Keratinocyte (primary cell): ENCODE data around the gene EPHA6. TPM values are rescaled to one million over a fixed set of nuclear protein-coding genes. Genes with fewer than 3 reads are reported as not detected.

ENCODE experiments used
- DNase-seq: peaks from one replicate; pipeline ENCODE4 v3.0.0-alpha.2; 2011; ENCODE audit warnings: low read depth, missing footprints, low spot score
- FAIRE-seq: peaks from 2 replicates; lab custom pipeline; 2011; peaks lifted over from hg19 to GRCh38; lab: Jason Lieb, UNC
- H2AFZ ChIP-seq: 2 replicates; pipeline ENCODE4 v1.6.0; 2012; ENCODE audit warnings: low read length, control low read depth, inconsistent platforms; ENCODE audit not compliant: control insufficient read depth
- H3K27ac ChIP-seq: 2 replicates; pipeline ENCODE4 v1.5.1; 2011; ENCODE audit warnings: low read length; ENCODE audit not compliant: control insufficient read depth, insufficient read depth
- H3K27me3 ChIP-seq: 3 replicates; pipeline ENCODE4 v1.6.0; 2011; ENCODE audit warnings: low read length; ENCODE audit not compliant: control insufficient read depth, insufficient read depth; ENCODE audit errors: extremely low read depth
- H3K36me3 ChIP-seq, 2 experiments: 2 replicates in 1 of 2; 3 replicates in 1 of 2; pipeline ENCODE4 v1.5.1; 2011; ENCODE audit warnings: low read length in 2 of 2, mild to moderate bottlenecking in 1 of 2; ENCODE audit not compliant: control insufficient read depth in 2 of 2, insufficient read depth in 2 of 2; ENCODE audit errors: extremely low read depth in 1 of 2
- H3K4me1 ChIP-seq: 3 replicates; pipeline ENCODE4 v1.5.1; 2011; ENCODE audit warnings: low read length; ENCODE audit not compliant: control insufficient read depth, insufficient read depth; ENCODE audit errors: extremely low read depth
- H3K4me2 ChIP-seq: 3 replicates; pipeline ENCODE4 v1.6.0; 2011; ENCODE audit warnings: low read depth, low read length; ENCODE audit not compliant: control insufficient read depth, insufficient read depth; ENCODE audit errors: extremely low read depth
- H3K4me3 ChIP-seq, 3 experiments: fragments of 200-600 bp in 1 of 3; sonication (generic) in 1 of 3; 2 replicates in 2 of 3; 3 replicates in 1 of 3; pipeline ENCODE4 v1.5.1; 2011 to 2016; ENCODE audit warnings: low read length in 3 of 3, mild to moderate bottlenecking in 3 of 3, control low read depth in 2 of 3, inconsistent platforms in 1 of 3, low read depth in 1 of 3, mixed read lengths in 1 of 3, mixed run types in 1 of 3, moderate library complexity in 1 of 3; ENCODE audit not compliant: control insufficient read depth in 2 of 3, insufficient read depth in 2 of 3; ENCODE audit errors: extremely low read depth in 1 of 3
- H3K79me2 ChIP-seq: 2 replicates; pipeline ENCODE4 v1.6.0; 2012; ENCODE audit warnings: low read length; ENCODE audit not compliant: control insufficient read depth, insufficient read depth
- H3K9ac ChIP-seq: 3 replicates; pipeline ENCODE4 v1.6.0; 2011; ENCODE audit warnings: low read length; ENCODE audit not compliant: control insufficient read depth, insufficient read depth; ENCODE audit errors: extremely low read depth
- H3K9me1 ChIP-seq: 3 replicates; pipeline ENCODE4 v1.6.0; 2011; ENCODE audit warnings: low read length; ENCODE audit not compliant: control insufficient read depth, insufficient read depth; ENCODE audit errors: extremely low read depth
- H3K9me3 ChIP-seq: 2 replicates; pipeline ENCODE4 v1.5.1; 2012; ENCODE audit warnings: low read depth, low read length; ENCODE audit not compliant: control insufficient read depth
- H4K20me1 ChIP-seq: 3 replicates; pipeline ENCODE4 v1.6.0; 2011; ENCODE audit warnings: low read length; ENCODE audit not compliant: control insufficient read depth, insufficient read depth; ENCODE audit errors: extremely low read depth
- EZH2 ChIP-seq: IDR thresholded peaks from one replicate; pipeline ENCODE4 v1.6.1; 2012; ENCODE audit warnings: inconsistent platforms, mild to moderate bottlenecking, low read length, moderate library complexity
- dilution Hi-C: fragments of 300-500 bp; cut with MboI; formaldehyde crosslinking; loops from one replicate; pipeline ENCODE4 v1.7.0; 2020; ENCODE audit warnings: low sequenced_read_pairs; ENCODE audit not compliant: extremely low pct_ligation_motif_present
- polyA plus RNA-seq, 5 experiments: library from polyadenylated mRNA; depleted of rRNA in 3 of 5; stranded (reverse) in 3 of 5; stranded (forward) in 1 of 5; unstranded in 1 of 5; fragments of >200 nt; gene quantifications; 1 replicate in 1 of 5; 2 replicates in 3 of 5; 3 replicates in 1 of 5; pipeline versions ENCODE4 v1.2.1 to v1.2.3, GENCODE V29; 2011 to 2012; ENCODE audit warnings: missing spikeins in 2 of 5, low read depth in 1 of 5, low replicate concordance in 1 of 5
- TF ChIP-seq, protein P1 (sequence below), 3 experiments: IDR thresholded peaks in 1 of 3; conservative IDR thresholded peaks in 1 of 3; optimal IDR thresholded peaks in 1 of 3; 2 replicates in 2 of 3; 3 replicates in 1 of 3; pipeline versions ENCODE3 to v1.5.1; 2011; ENCODE audit warnings: low read length in 3 of 3, mild to moderate bottlenecking in 3 of 3, moderate library complexity in 2 of 3, control low read depth in 1 of 3, inconsistent platforms in 1 of 3; ENCODE audit not compliant: insufficient read depth in 2 of 3; ENCODE audit errors: extremely low read depth in 1 of 3

EPHA6 gene
- polyA plus RNA-seq, 1 donor (not counting 4 experiments of a cell fraction or from before 2014, with no cell fraction given): not detected

DNA sequence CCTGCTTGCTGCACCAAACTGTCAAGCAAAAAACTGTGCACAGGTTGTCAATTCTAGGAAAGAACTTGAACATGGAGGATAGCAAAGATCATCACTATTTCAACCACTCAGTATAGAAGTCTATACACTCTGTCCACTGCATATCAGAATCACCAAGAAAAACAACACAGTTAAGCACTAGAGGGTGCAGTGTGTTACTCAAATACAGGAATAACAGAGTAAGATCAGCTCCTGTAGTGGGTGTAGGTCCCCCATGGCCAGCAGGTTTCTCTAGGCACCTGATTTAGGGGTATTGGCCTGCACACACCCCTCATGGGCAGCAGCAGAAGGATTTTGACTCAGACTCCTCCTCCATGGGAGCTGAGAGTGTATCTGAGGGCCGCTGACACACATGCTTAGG lies 464.1 kb downstream of the EPHA6 start:
- dilution Hi-C loops: no loop called here
- no peak overlapping the region for H3K4me3 ChIP-seq
- H3K9me1 ChIP-seq: no peaks in the 10 kb centered on the region
- no peak for DNase-seq
- H3K4me2 ChIP-seq: no peak overlapping the region
- no peak overlapping the region for H3K27ac ChIP-seq
- no peak overlapping the region for H2AFZ ChIP-seq
- no peaks in the 10 kb centered on the region for H3K79me2 ChIP-seq
- H3K27me3 ChIP-seq: no peaks in the 10 kb centered on the region
- no peak for FAIRE-seq
- H3K9ac ChIP-seq: no peak overlapping the region
- H3K36me3 ChIP-seq: no peaks in the 10 kb centered on the region
- H3K9me3 ChIP-seq: no peaks in the 10 kb centered on the region
- TF ChIP-seq EZH2: no peak
- TF ChIP-seq, protein P1, sequence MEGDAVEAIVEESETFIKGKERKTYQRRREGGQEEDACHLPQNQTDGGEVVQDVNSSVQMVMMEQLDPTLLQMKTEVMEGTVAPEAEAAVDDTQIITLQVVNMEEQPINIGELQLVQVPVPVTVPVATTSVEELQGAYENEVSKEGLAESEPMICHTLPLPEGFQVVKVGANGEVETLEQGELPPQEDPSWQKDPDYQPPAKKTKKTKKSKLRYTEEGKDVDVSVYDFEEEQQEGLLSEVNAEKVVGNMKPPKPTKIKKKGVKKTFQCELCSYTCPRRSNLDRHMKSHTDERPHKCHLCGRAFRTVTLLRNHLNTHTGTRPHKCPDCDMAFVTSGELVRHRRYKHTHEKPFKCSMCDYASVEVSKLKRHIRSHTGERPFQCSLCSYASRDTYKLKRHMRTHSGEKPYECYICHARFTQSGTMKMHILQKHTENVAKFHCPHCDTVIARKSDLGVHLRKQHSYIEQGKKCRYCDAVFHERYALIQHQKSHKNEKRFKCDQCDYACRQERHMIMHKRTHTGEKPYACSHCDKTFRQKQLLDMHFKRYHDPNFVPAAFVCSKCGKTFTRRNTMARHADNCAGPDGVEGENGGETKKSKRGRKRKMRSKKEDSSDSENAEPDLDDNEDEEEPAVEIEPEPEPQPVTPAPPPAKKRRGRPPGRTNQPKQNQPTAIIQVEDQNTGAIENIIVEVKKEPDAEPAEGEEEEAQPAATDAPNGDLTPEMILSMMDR (optimal IDR thresholded peaks at IDR 0.05 in 1 of 3, IDR thresholded peaks at IDR 0.05 in 1 of 3, conservative IDR thresholded peaks at IDR 0.05 in 1 of 3; ENCODE audit: extremely low read depth in 1 of 3, insufficient read depth in 2 of 3, low read length in 3 of 3): no peak
- H4K20me1 ChIP-seq: no peaks in the 10 kb centered on the region
- H3K4me1 ChIP-seq: no peaks in the 10 kb centered on the region

DNA sequence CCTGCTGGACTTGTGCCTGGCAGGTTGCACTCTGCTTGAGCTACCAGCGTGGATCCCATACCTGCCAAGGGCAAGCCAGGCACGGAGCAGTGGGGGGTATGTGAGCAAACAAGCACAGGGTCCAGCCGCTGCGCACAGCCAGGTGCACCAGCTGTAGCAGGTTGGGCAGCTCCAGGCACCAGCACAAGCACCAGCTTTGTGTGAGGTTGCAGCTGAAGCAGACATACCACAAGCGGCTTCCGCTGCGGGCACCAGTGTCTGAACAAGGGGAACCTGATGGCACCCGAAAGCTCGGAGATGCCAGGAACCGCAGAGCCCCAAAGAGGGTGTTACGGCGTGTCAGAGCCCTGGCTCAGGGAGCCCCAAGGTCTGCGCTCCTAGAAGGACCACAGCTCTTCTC lies 477.5 kb downstream of the EPHA6 start:
- TF ChIP-seq, protein P1 (optimal IDR thresholded peaks at IDR 0.05 in 1 of 3, IDR thresholded peaks at IDR 0.05 in 1 of 3, conservative IDR thresholded peaks at IDR 0.05 in 1 of 3; ENCODE audit: extremely low read depth in 1 of 3, insufficient read depth in 2 of 3, low read length in 3 of 3): no peak
- TF ChIP-seq EZH2: no peak
- Histone ChIP-seq H4K20me1 (no peaks in the 10 kb centered on the region), H3K79me2 (no peaks in the 10 kb centered on the region), H3K27ac (no peak overlapping the region), H3K4me3 (no peak overlapping the region), H3K27me3 (no peaks in the 10 kb centered on the region), H3K9me3 (no peaks in the 10 kb centered on the region), H3K4me2 (no peak overlapping the region), H3K9ac (no peak overlapping the region), H3K9me1 (no peaks in the 10 kb centered on the region), H3K4me1 (no peaks in the 10 kb centered on the region), H3K36me3 (no peaks in the 10 kb centered on the region), H2AFZ (no peak overlapping the region)
- DNase-seq: no peak
- no peak for FAIRE-seq
- dilution Hi-C loops: no loop called here
